ENCODE data around the gene ASTN1. TPM values are rescaled to one million over a fixed set of nuclear protein-coding genes. Genes with fewer than 3 reads are reported as not detected.

The ASTN1 gene
- total RNA-seq, 1 experiment from 2014 or later = 0.42 TPM

- no peak overlapping the region for H2AFZ ChIP-seq (ENCODE audit: low read depth, low read length, poor library complexity, severe bottlenecking)
- H4K20me1 ChIP-seq (ENCODE audit: insufficient read depth) = no peaks in the 10 kb centered on the region
- ATAC-seq (no peak), DNase-seq (ENCODE audit: low read depth, low spot score) (no peak)
- H3K4me2 ChIP-seq (ENCODE audit: low read length) = no peak overlapping the region
- TF ChIP-seq FOSL1 (IDR thresholded peaks at IDR 0.05; ENCODE audit: low read depth) (no peak), MAX (IDR thresholded peaks at IDR 0.05) (no peak), TCF7L2 (IDR thresholded peaks at IDR 0.05; ENCODE audit: borderline replicate concordance, extremely low read depth, insufficient read depth, insufficient read length) (no peak), ATF3 (IDR thresholded peaks at IDR 0.05) (no peak), CEBPB (IDR thresholded peaks at IDR 0.05; ENCODE audit: low read depth) (no peak), YY1 (IDR thresholded peaks at IDR 0.05; ENCODE audit: extremely low read depth, insufficient replicate concordance, low read depth, low read length) (no peak), ZNF274 (IDR thresholded peaks at IDR 0.05; ENCODE audit: low read depth, low read length) (no peak), SP1 (IDR thresholded peaks at IDR 0.05; ENCODE audit: low read depth) (no peak), ZFX (IDR thresholded peaks at IDR 0.05) (no peak), RAD21 (IDR thresholded peaks at IDR 0.05; ENCODE audit: low read depth) (no peak), JUND (IDR thresholded peaks at IDR 0.05) (no peak), ELF1 (IDR thresholded peaks at IDR 0.05; ENCODE audit: borderline replicate concordance, low read depth) (no peak), SRF (IDR thresholded peaks at IDR 0.05; ENCODE audit: low read depth) (no peak), EGR1 (IDR thresholded peaks at IDR 0.05; ENCODE audit: low read depth) (no peak)
- TF ChIP-seq, protein P1, sequence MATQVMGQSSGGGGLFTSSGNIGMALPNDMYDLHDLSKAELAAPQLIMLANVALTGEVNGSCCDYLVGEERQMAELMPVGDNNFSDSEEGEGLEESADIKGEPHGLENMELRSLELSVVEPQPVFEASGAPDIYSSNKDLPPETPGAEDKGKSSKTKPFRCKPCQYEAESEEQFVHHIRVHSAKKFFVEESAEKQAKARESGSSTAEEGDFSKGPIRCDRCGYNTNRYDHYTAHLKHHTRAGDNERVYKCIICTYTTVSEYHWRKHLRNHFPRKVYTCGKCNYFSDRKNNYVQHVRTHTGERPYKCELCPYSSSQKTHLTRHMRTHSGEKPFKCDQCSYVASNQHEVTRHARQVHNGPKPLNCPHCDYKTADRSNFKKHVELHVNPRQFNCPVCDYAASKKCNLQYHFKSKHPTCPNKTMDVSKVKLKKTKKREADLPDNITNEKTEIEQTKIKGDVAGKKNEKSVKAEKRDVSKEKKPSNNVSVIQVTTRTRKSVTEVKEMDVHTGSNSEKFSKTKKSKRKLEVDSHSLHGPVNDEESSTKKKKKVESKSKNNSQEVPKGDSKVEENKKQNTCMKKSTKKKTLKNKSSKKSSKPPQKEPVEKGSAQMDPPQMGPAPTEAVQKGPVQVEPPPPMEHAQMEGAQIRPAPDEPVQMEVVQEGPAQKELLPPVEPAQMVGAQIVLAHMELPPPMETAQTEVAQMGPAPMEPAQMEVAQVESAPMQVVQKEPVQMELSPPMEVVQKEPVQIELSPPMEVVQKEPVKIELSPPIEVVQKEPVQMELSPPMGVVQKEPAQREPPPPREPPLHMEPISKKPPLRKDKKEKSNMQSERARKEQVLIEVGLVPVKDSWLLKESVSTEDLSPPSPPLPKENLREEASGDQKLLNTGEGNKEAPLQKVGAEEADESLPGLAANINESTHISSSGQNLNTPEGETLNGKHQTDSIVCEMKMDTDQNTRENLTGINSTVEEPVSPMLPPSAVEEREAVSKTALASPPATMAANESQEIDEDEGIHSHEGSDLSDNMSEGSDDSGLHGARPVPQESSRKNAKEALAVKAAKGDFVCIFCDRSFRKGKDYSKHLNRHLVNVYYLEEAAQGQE (IDR thresholded peaks at IDR 0.05; ENCODE audit: low read depth) = no peak
- TF ChIP-seq, protein P2, sequence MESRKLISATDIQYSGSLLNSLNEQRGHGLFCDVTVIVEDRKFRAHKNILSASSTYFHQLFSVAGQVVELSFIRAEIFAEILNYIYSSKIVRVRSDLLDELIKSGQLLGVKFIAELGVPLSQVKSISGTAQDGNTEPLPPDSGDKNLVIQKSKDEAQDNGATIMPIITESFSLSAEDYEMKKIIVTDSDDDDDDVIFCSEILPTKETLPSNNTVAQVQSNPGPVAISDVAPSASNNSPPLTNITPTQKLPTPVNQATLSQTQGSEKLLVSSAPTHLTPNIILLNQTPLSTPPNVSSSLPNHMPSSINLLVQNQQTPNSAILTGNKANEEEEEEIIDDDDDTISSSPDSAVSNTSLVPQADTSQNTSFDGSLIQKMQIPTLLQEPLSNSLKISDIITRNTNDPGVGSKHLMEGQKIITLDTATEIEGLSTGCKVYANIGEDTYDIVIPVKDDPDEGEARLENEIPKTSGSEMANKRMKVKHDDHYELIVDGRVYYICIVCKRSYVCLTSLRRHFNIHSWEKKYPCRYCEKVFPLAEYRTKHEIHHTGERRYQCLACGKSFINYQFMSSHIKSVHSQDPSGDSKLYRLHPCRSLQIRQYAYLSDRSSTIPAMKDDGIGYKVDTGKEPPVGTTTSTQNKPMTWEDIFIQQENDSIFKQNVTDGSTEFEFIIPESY (IDR thresholded peaks at IDR 0.05; ENCODE audit: extremely low read depth, insufficient replicate concordance, low read length) = no peak
- H3K9ac ChIP-seq (ENCODE audit: low read length) = no peak overlapping the region
- no peaks in the 10 kb centered on the region for H3K79me2 ChIP-seq (ENCODE audit: insufficient read depth, low read length)
- no peaks in the 10 kb centered on the region for H3K9me3 ChIP-seq (ENCODE audit: control insufficient read depth in 1 of 2, insufficient read depth in 1 of 2, low read depth in 1 of 2, low read length in 2 of 2)
- H3K27me3 ChIP-seq (ENCODE audit: insufficient read depth, low read length) = peaks cover 37% of the 10 kb centered on the region
- no peak overlapping the region for H3K4me3 ChIP-seq (replicated peaks in 1 of 2; ENCODE audit: low read depth in 1 of 2, low read length in 2 of 2)
- no TSS peak for BruUV-seq (replicated peaks)
- no peaks in the 10 kb centered on the region for H3K4me1 ChIP-seq (ENCODE audit: control insufficient read depth in 1 of 2, insufficient read depth in 2 of 2, low read length in 2 of 2)
- ChIA-PET POLR2A (no interaction called here), RAD21 (ENCODE audit: low non-redundant PET in 1 of 2, low total read pairs in 2 of 2, uncharacterized antibody in 2 of 2, unreplicated experiment in 2 of 2) (no interaction called here), CTCF (no interaction called here)
- no peaks in the 10 kb centered on the region for H3K36me3 ChIP-seq (ENCODE audit: control insufficient read depth in 1 of 2, insufficient read depth in 2 of 2, low read length in 2 of 2)
- H3K27ac ChIP-seq (ENCODE audit: low read depth, low read length) = no peak overlapping the region
- no peaks in the 10 kb centered on the region for H3K9me2 ChIP-seq (ENCODE audit: insufficient read depth)
- intact Hi-C loops (cut with micrococcal nuclease) = no loop called here
Measured at GRCh38 chr1:177116941-177117340, 47.6 kb downstream of the ASTN1 start.

Measured in HCT116 (cell line).